Measurements from ENCODE around the gene RUFY1. TPM values are rescaled to one million over a fixed set of nuclear protein-coding genes. Genes with fewer than 3 reads are reported as not detected.
A peak's percentile ranks its signal among the peaks of the same experiment; 100 is the strongest.
"Not testable (repeated sequence)": the region's sequence is repeated elsewhere in the genome, so short reads cannot be mapped to it uniquely, and the experiment has no call there.

Gene RUFY1
- polyA plus RNA-seq, 1 donor from 2014 or later = 31.3 TPM

DNA sequence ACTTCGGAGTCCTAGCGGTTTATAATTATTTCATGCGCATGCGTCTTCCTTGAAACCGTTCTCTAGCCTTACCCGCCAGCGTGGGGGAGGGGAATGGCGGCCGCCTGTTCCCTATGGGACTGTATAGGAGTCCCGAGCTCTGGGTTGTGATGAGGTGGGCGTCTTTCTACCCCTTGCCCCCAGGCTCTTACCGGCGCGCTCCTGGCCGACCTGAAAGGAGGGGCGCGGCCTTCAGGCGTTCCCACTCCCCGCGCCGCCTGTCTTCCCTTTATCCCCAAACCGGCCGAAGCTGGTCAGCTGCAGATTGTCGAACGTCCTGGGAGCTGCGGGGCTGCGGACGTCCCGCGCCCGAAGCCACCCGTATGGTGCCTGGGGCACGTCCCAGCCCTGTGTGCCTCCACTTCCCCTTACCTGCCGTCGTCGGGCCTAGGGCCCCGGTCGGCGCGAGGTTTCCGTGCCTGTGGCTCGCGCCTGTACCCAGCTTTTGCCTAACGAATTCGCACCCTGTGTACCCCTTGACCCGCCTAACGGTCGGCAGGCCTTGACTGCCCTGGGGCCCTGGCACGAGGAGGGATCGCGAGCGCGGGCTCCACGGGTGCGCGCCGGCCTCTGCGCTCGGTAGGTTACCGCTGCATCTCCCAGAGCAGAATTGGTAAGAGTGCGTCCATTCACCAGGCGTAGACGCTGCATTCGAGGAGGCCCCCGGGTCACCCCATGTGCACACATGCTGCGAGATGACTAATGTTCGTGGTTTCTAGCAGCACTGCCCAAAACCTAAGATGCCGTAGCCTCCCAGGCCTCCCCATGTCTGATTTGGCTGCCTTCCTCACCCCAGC is 73.8 kb downstream of the RUFY1 start:
- Histone ChIP-seq H3K9me2 (ENCODE audit: insufficient read depth, low read length) (no peaks in the 10 kb centered on the region), H2AFZ (ENCODE audit: low read depth, low read length) (peak overlapping the region; percentile 74), H3K9me3 (ENCODE audit: low read length) (no peaks in the 10 kb centered on the region), H3K36me3 (ENCODE audit: insufficient read depth, low read length) (peaks cover 17% of the 10 kb centered on the region), H3K4me3 (ENCODE audit: low read length) (peak overlapping the region; percentile 99), H3K79me2 (replicated peaks; ENCODE audit: insufficient read depth, low read length) (peaks cover 41% of the 10 kb centered on the region), H3K27ac (ENCODE audit: low read length) (peak overlapping the region; percentile 97), H4K20me1 (ENCODE audit: insufficient read depth) (peaks cover 35% of the 10 kb centered on the region), H3K9ac (ENCODE audit: low read length) (peak overlapping the region; percentile 89), H3F3A (ENCODE audit: insufficient read depth, low read length, poor library complexity, severe bottlenecking) (no peaks in the 10 kb centered on the region), H3K27me3 (ENCODE audit: insufficient read depth, low read depth, low read length) (no peaks in the 10 kb centered on the region), H3K4me2 (ENCODE audit: low read length) (peak overlapping the region; percentile 52)
- TF ChIP-seq EP300 (conservative IDR thresholded peaks at IDR 0.05; ENCODE audit: poor library complexity, severe bottlenecking) (peak; percentile 10), RAD21 (conservative IDR thresholded peaks at IDR 0.05) (no peak), TAF1 (IDR thresholded peaks at IDR 0.05; ENCODE audit: low read depth) (no peak), REST (IDR thresholded peaks at IDR 0.05; ENCODE audit: borderline replicate concordance) (peak; percentile 29), MXI1 (conservative IDR thresholded peaks at IDR 0.05; ENCODE audit: poor library complexity, severe bottlenecking) (no peak)

DNA sequence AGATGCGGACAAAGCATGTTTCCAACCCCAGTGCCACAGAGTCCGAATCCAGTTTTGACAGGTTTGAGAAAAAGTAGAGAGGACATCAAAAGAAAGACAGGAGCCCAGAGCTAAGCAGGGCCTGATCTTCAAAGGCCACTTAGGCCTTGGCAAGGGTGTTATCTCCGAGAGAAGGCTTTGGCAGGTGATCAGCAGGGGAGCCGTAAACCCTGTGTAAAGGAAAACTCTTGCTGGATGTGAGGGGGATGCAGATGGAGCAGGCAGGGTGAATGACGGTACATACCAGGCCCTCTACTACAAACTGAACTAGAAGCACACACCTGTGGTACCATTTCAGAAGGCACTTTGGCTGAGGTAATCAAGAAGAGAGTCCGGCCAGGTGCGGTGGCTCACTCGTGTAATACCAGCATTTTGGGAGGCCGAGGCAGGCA is 74.5 kb downstream of the RUFY1 start:
- Histone ChIP-seq H4K20me1 (ENCODE audit: insufficient read depth) (peaks cover 28% of the 10 kb centered on the region), H3K4me2 (ENCODE audit: low read length) (no peak overlapping the region), H2AFZ (ENCODE audit: low read depth, low read length) (no peak overlapping the region), H3F3A (ENCODE audit: insufficient read depth, low read length, poor library complexity, severe bottlenecking) (no peaks in the 10 kb centered on the region), H3K9me3 (ENCODE audit: low read length) (no peaks in the 10 kb centered on the region), H3K36me3 (ENCODE audit: insufficient read depth, low read length) (peaks cover 17% of the 10 kb centered on the region), H3K79me2 (replicated peaks; ENCODE audit: insufficient read depth, low read length) (peaks cover 33% of the 10 kb centered on the region), H3K9ac (ENCODE audit: low read length) (peak overlapping the region; percentile 89), H3K27me3 (ENCODE audit: insufficient read depth, low read depth, low read length) (no peaks in the 10 kb centered on the region), H3K27ac (ENCODE audit: low read length) (peak overlapping the region; percentile 97), H3K9me2 (ENCODE audit: insufficient read depth, low read length) (no peaks in the 10 kb centered on the region), H3K4me3 (ENCODE audit: low read length) (peak overlapping the region; percentile 99)
- TF ChIP-seq, protein P1, sequence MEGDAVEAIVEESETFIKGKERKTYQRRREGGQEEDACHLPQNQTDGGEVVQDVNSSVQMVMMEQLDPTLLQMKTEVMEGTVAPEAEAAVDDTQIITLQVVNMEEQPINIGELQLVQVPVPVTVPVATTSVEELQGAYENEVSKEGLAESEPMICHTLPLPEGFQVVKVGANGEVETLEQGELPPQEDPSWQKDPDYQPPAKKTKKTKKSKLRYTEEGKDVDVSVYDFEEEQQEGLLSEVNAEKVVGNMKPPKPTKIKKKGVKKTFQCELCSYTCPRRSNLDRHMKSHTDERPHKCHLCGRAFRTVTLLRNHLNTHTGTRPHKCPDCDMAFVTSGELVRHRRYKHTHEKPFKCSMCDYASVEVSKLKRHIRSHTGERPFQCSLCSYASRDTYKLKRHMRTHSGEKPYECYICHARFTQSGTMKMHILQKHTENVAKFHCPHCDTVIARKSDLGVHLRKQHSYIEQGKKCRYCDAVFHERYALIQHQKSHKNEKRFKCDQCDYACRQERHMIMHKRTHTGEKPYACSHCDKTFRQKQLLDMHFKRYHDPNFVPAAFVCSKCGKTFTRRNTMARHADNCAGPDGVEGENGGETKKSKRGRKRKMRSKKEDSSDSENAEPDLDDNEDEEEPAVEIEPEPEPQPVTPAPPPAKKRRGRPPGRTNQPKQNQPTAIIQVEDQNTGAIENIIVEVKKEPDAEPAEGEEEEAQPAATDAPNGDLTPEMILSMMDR (IDR thresholded peaks at IDR 0.05; ENCODE audit: poor library complexity, severe bottlenecking) = no peak
- no peak for TF ChIP-seq EP300 (conservative IDR thresholded peaks at IDR 0.05; ENCODE audit: poor library complexity, severe bottlenecking)
- TF ChIP-seq POLR2AphosphoS5 (IDR thresholded peaks at IDR 0.05) = no peak
- no peak for TF ChIP-seq RAD21 (conservative IDR thresholded peaks at IDR 0.05)
- TF ChIP-seq TAF1 (IDR thresholded peaks at IDR 0.05; ENCODE audit: low read depth) = no peak
- no peak for TF ChIP-seq SMC3 (conservative IDR thresholded peaks at IDR 0.05; ENCODE audit: poor library complexity)
- no peak for TF ChIP-seq MXI1 (conservative IDR thresholded peaks at IDR 0.05; ENCODE audit: poor library complexity, severe bottlenecking)
- no peak for TF ChIP-seq REST (IDR thresholded peaks at IDR 0.05; ENCODE audit: borderline replicate concordance)
- no peak for TF ChIP-seq EZH2 (IDR thresholded peaks at IDR 0.05; ENCODE audit: borderline replicate concordance, insufficient read depth, low read length, poor library complexity, severe bottlenecking)

- H3K9me3 ChIP-seq (ENCODE audit: low read length); H3F3A ChIP-seq (ENCODE audit: insufficient read depth, low read length, poor library complexity, severe bottlenecking); H3K79me2 ChIP-seq (replicated peaks; ENCODE audit: insufficient read depth, low read length); H2AFZ ChIP-seq (ENCODE audit: low read depth, low read length); H3K9ac ChIP-seq (ENCODE audit: low read length); H3K27ac ChIP-seq (ENCODE audit: low read length); H3K9me2 ChIP-seq (ENCODE audit: insufficient read depth, low read length); H3K4me2 ChIP-seq (ENCODE audit: low read length); H3K27me3 ChIP-seq (ENCODE audit: insufficient read depth, low read depth, low read length); H4K20me1 ChIP-seq (ENCODE audit: insufficient read depth); H3K36me3 ChIP-seq (ENCODE audit: insufficient read depth, low read length): not testable (repeated sequence)
- peak overlapping the region; percentile 51 for H3K4me3 ChIP-seq (ENCODE audit: low read length)
Measured at GRCh38 chr5:179633501-179634369, 83.4 kb downstream of the RUFY1 start.

Data from neural cell (in vitro differentiated cells).